Stimulated activated naive CD8-positive, alpha-beta T cell treated with anti-CD3 and anti-CD28 coated beads, Interleukin-15, Interleukin-2, amounts not matched to agents 100 U/mL and 50 U/mL, for 24 hours (primary cell): ENCODE results near the gene DNAH6.
"Not testable (repeated sequence)": the region's sequence is repeated elsewhere in the genome, so short reads cannot be mapped to it uniquely, and the experiment has no call there.

ENCODE experiments used
- ATAC-seq: fragments of 150-1000 bp; cut with Tn5 transposase; one replicate; pipeline ENCODE4 v1.10.0; 2021
- DNase-seq: peaks from one replicate; pipeline ENCODE4 v3.0.0; 2021

DNAH6 gene, protein sequence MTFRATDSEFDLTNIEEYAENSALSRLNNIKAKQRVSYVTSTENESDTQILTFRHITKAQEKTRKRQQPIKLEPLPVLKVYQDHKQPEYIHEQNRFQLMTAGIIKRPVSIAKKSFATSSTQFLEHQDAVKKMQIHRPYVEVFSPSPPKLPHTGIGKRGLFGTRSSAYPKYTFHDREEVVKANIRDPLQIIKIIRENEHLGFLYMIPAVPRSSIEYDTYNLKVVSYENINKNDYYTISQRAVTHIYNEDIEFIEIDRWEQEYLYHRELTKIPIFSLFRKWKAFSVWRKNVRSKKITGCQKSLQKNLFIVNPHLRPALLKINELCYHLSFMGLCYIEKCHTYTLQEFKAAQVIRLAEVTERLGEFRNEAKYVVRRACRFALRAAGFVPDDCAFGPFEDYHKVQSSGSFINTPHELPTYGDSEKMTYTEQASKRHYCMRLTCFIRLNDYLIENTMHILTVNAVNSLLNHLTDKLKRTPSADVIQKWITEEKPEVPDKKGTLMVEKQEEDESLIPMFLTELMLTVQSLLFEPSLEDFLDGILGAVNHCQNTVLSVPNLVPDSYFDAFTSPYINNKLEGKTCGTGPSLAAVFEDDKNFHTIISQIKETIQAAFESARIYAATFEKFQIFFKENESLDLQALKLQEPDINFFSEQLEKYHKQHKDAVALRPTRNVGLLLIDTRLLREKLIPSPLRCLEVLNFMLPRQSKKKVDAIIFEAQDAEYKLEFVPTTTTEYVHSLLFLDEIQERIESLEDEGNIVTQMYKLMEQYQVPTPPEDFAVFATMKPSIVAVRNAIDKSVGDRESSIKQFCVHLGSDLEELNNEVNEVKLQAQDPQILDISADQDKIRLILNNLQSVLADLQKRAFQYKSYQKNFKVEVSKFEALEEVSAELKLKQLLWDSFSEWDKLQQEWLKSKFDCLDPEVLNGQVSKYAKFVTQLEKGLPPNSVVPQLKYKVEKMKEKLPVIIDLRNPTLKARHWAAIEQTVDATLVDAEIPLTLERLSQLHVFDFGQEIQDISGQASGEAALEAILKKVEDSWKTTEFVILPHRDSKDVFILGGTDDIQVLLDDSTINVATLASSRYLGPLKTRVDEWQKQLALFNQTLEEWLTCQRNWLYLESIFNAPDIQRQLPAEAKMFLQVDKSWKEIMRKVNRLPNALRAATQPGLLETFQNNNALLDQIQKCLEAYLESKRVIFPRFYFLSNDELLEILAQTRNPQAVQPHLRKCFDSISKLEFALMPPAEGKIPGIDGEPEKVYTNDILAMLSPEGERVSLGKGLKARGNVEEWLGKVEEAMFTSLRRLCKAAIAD (N-terminal part only)

DNA sequence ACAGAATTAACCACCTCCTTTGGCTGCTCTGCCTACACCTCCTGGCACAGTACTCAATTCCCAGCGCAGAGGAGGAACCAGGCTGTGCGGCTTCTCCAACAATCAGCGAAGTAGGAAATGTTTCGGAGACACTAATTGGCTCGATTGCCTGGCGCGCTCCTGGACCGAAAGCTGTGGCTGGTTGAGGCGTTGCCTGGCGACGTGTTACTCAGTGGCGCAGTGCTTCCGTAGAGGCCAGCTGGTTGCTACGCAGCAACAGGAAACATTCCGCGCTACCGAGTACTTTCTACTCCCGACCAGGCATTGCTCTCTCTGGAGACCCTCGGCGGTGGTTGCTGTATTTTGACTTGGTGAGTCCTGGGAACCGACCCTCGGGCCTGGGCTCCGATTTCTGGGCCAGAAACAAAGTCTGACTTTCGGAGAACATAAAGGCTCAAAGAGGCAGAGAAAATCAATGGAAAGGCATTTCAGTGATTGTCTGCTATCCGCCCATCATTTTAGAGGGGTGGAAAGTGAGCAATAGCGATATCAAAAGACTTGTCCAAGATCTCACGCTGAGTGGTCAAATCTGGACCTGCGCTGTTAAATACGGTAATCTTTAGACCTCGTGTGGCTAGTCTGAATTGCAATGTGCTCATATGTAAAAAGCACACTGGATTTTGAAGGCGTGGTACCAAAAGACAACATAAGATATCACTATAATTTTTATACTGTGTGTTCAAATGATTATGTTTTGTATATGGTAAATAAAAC lies at the start of gene DNAH6:
Gene DNAH6 (plus strand): TSS at position 265 of the 753 bp plus-strand sequence. CDS start 1,329 bp downstream, outside the sequence.
- DNase-seq (peak; percentile 82), ATAC-seq (peak; percentile 100)

DNA sequence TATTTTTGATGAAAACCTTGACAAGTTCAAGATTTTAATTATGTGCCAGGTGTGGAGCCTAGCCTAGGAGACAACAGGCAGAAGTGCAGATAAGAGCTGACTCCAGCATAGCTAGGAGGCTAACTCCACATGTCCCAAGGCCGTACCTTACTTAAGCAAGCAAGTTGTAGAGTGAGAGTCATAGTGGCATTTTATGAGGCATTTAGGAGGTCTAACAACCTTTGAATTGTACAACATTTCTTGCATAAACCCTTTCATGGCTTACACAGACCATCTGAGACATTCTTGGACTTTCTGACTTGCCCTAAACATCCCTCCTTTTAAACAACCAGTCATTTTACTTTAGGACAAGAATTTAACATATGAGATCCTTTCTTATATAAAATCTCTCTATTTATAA lies 48.9 kb upstream of the DNAH6 start:
- ATAC-seq: no peak
- DNase-seq: no peak

DNA sequence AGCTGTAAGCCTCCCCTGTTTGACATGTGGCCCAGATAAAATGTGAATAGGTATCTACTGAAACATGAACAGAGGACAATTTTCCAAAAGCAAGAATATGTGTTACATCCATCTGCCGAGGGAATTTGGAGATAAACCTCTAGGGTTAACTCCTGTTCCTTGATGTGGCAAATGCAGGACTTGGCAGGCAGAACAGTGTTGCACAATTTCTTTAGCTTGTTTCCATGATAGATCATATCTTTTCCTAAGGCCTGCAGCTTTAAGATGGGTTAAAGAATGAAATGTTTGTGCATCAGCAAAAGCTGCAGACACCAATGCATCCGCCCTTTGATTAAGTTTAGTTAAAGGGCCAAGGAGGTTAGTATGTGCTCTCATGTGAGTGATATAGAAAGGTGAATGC lies 43.9 kb upstream of the DNAH6 start:
- DNase-seq, ATAC-seq: not testable (repeated sequence)

DNA sequence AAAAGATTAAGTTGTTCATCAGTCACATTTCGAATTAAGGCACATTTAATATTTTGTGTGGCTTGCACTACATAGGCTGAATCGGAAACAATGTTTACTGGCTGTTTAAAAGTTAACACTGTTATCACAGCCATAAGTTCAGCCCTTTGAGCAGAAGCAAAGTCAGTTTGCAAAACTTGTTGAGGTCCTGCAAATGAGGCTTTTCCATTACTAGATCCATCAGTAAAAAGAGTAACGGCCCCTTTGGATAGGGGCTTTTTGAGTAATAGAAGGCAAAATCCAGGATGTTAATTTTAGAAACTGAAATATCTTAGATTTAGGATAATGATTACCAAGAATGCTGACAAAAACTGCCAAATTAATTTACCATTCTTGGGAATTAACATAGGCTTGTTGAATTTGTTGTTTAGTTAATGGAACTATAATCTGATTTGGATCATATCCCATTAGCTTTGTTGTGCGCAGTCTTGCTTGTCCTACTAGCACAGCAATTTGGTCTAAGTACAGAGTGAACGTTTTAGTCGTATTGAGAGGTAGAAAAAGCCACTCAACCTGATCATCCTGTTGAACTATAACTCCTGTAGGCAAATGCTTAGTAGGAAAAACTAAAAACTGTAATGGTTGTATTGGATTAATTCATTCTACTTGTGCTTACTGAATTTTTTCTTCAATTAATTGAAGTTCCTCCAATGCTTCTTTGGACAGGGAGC lies 43.3 kb upstream of the DNAH6 start:
- no peak for DNase-seq
- ATAC-seq: no peak

DNA sequence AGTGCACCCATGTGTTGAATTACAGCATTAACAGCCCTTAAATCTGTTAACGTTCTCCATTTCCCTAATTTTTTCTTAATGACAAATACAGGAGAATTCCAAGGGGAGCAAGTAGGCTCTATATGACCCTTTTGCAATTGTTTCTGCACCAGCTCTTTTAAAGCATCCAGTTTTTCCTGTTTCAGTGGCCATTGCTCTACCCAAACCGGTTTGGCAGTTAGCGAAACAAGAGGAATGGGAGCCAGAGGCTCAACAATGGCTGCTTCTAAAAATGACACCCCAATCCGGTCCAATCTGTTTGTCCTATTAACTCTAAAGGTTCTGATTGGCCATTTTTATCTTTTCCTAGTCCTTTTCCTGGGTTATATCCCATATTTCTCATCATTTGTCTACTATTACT lies 42.1 kb upstream of the DNAH6 start:
- ATAC-seq (no peak), DNase-seq (no peak)

DNA sequence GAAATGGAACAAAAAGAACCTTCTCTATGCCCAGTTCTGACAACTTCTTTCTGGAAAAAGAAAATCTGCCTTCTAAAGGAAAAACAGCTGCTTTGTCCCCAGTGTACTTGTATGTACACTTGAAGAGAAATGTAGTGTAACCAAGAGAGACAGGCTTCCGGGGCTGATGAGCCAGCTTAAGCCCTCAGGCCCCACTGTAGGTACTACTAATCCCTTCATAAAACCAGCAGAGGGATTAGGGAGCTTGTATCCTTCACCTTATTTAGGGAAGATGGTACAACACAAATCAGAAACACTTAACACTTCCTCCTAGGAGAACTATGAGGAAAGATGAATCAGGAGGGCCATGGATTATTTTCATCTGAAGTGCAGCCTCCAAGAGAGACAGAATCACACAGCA lies 38.4 kb upstream of the DNAH6 start:
- no peak for DNase-seq
- no peak for ATAC-seq

DNA sequence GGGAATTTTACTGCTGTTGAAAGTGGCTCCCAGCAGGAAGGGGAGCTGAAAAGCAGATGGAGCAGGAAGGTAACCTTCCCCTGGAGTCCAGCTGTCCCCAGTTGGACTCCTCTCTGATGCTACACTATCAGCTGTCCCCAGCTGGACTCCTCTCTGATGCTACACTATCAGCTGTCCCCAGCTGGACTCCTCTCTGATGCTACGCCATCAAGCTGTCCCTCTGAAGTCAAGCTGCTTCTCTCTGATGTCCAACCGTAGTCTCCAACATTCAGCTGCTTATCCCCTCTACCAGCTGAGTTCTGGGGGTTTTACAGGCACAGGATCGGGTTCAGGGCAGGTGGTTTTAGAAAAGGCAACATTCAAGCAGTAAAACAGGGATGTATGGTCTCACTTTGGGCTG lies 37.4 kb upstream of the DNAH6 start:
- no peak for DNase-seq
- ATAC-seq: no peak

DNA sequence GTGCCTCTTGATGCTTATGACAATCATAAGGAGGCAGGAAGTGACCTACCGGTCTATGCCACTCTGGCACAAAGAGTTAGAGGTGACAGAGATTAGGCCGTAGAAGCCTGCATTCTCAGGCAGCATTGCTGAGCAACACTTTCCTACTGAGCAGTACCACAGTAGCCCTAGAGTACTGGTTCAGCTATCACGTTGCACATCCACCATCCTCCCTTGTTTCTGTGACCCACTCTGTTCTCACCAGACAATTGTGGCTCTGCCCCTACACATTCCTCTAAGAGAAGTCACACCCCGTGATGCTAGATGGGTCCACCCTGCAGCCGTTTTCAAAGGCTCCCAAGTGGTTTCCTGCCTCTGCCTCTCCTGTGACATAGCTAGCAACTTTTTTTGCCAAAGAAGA lies 34.6 kb upstream of the DNAH6 start:
- DNase-seq (peak; percentile 15), ATAC-seq (peak; percentile 90)

DNA sequence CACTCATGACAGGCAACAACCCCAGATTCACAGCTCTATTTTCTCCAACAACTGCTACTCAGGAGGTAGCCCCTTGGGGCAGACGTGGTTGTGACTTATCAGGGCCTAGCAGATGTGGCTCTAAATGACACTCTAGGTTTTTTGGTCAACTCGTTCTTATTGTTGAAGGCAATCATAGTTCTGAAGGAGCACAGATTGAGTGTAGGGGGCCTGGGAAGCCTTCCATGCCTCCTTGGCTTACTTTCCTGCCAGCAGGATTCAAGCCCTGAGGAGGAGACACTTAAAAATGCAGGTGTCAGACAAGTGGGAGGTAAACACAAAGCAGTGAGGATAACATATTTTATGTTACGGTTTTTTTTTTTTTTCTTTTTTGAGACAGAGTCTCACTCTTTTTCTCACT lies 33.7 kb upstream of the DNAH6 start:
- DNase-seq (no peak), ATAC-seq (no peak)

DNA sequence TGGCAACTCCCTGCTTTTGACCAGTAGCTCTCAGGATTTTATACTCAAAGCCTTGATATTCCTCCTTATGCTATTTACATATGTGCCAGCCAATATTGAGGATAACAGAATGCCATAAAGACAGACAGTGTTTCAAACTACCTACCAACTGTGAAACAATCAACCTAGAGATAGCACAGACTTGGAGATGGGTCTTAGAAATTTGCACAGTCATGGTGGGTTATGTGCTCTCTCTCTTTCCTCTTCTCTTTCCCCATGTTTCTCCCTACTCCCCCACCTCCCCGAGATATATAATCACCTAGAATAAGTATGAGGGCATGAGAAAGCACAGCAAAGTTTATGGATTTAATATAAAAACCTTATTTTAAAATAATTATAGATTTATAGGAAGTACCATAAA lies 33.0 kb upstream of the DNAH6 start:
- ATAC-seq (no peak), DNase-seq (no peak)

DNA sequence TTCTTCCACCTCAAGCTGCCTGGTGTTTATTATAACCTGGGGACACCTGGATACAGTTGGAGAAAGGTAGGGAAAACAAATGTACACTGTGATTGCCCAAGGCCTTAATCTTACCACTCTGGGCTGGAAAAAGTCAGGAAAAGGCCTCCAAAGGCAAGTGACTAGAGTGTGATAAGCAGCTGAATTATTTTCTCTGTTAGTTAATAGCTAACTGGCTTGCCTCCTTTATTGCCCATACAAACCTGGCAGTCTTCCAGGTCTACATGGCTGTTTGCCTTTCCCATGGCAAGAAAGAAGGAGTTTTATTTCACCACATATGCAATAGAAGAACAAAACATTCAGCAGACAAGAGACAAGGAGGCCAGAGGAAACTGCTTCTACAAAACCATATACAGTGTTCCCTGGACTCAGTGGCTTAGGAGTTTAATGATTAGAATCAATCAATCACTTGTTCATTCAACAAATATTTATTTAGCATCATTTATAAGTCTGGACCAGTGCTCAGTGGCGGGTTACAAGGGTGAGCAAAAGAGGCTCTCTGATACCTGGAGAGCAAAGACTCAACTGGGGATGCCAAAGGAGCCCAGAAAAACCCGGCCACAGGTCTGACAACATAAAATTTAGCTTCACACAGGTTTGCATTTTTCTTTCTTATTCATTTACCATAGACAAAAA lies 29.7 kb upstream of the DNAH6 start:
- DNase-seq: no peak
- ATAC-seq: no peak

DNA sequence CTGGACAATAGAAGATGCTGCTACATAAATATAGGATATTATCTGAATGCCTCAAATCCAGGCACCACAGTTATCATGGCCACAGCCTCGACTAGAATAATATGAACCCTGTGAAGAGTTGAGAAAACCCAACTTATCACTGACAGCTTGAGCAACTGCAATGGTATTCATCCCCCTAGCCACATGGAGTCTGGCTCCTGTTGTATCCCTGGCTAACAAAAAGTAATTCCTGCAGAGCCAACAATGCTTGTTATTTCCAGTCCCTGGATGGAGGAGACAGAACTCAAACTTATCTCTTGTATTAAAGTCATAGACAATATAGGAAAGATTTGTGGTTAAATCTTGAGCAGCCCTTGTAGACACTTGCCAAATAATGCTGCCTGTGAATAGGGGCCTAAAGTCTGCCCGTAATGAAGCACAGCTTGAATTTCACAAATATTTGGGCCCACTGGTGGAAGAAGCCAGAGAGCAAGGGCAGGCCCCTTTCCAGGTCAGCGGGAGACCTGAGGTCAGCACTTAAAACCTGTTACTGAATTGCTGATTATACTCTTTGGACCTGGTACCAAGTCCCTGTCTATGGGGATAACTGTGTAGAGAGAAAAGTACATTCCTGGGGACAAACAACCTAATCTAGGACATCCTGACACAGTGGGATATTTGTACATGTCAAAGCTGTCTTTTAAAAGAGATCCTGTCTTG lies 28.9 kb upstream of the DNAH6 start:
- DNase-seq: no peak
- ATAC-seq: no peak

DNA sequence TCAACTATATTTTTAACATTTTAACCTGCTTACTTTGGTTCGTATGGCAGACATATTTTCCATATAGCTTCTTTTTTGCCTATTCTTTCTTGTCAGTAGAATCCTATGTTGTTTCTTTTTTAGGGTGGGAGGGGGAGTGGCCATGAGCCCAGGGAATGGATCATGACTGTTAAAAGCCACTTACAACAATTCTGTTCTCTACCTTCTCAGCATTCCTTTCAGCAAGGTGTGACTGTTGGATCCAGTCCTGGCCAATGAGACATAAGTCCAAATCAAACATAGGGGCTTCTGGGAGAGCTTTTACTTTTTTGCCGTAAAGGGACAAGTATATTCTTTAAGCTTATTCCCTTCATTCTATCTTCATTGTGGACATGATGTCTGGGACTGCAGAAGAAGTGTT lies 25.0 kb upstream of the DNAH6 start:
- DNase-seq: no peak
- ATAC-seq: no peak

DNA sequence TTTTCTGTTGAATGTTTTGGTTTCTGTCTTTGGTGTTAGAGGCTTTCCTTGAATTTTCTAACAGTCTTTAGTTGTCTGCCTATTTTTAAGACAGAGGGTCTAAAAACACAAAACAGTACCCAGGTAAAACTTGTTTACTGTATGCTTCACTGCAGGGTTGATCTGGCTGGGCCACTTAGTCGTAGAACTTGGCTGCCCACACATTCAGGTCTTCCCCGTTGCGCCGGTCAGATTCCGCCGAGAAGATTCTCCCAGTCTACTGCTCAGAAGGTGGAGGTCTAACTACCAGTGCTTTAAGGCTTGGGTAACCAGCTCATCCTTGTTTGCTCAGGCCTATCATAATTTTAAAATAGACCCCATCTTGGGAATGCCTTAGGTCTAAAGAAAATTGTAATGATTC lies 24.6 kb upstream of the DNAH6 start:
- no peak for DNase-seq
- ATAC-seq: no peak

DNA sequence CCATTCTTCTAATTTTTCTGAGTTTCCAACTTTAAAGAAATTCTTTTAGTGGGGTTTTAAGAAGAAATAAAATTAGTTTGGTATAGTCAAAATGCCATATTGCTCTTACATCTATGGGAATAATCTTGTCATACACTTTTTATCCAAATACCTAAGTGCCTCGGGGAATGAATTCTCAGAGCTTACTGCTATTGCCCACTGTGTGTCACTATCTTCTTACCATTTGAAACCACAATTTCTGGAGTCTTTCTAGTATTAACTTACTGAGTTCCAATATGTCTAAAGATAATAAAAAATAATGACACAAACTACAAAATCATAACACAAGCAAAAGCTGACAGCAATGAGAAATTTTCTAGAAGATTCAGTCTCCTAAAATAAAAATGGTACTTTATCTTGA lies 23.7 kb upstream of the DNAH6 start:
- DNase-seq (no peak), ATAC-seq (no peak)

DNA sequence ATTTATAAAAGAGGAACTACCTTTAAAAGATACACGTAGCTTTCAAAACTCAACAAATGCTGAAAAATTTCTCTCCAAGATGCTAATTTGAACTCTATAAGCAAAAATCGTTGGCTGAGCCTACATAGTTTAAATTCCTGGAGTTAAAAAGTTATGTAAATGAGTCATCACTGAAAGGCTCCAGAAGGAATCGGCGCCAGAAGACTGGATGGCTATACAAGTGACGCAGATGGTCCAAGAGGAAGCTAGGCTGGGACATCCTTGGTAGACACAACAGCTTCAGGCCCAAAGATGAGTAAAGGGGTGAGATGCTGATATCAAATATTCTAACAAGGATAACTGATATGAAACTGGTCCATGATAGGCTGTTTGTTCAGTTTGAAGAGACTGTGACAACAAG lies 22.8 kb upstream of the DNAH6 start:
- DNase-seq (no peak), ATAC-seq (no peak)

DNA sequence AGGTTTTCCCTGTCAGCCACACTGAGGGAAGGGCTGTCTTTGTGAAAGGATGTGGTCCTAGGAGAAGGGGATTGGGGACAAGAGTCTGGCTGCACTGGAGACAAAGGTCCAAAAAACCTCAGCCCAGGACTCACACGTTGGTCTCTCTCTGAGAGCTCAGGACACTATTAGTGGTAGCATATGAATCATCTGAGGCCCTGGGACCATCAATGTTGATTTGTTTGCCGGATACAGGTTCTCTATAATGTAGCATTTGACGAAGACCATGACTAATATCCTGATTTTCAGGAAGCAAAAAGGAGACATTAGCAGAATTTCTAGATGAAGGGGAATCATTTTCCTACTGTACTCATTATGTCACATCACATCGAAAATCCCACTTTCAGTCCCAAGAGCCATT lies 22.2 kb upstream of the DNAH6 start:
- no peak for DNase-seq
- no peak for ATAC-seq

DNA sequence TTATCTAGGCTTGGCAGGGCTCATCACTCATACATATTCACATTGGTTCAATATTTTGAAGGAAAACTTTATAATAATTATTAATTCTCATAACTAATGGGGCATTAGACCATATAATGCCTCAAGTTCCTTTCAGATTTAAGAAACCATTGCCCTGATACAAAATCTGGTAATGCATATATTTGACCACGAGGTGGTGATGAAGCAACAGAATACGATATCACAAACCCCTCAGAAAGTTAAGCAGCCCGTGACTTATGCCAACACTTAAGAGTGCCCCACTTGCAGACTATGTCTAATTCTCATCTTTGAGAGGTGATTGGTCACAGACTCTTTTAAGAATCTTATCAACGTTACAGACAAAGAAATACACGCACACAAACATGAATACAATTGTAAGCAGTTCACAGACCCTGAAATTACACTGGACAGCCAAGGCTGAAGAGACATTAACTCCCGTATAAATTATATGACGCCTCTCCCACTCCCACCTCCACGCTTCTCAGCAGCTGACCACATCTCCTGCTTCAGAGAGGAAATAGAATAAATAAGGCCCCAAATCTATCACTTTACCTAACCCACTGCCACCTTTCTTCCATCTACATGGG lies 20.7 kb upstream of the DNAH6 start:
- ATAC-seq (peak; percentile 86), DNase-seq (no peak)

DNA sequence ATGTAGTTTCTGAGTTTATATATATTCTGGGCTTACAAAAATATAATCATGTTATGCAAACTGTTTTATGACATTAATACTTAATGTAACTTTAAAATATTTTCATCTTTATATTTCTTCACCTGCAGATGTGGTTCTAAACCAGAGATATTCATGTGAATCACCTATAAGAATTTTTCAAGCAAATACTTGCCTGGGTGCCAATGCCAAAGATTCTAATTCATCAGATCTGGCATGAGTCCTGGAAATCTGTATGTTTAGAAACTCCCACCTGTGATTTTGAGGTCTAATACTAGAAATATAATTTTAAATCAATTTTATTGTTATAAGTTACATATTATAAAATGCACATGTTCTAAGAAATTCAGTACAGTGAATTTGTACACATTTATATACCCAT lies 19.9 kb upstream of the DNAH6 start:
- ATAC-seq: no peak

More for the DNA sequence above, 19.9 kb upstream of the DNAH6 start:
- no peak for DNase-seq
